Activated B cell treated with CpG ODN at 0.5 μM for 24 hours (primary cell): ENCODE results near the gene STIM1. TPM values are rescaled to one million over a fixed set of nuclear protein-coding genes. Genes with fewer than 3 reads are reported as not detected.

Experiments used
- ATAC-seq: fragments of 200-7000 bp; cut with Tn5 transposase; one replicate; pipeline ENCODE4 v1.10.0; 2021; ENCODE audit warnings: low read depth, mild to moderate bottlenecking, moderate library complexity
- CTCF ChIA-PET: fragments of 350-600 bp; sonication (Branson Sonifier 250); formaldehyde crosslinking; loops from one replicate; lab custom pipeline; 2021; ENCODE audit warnings: antibody characterized with exemption; lab: Charles Lee
- POLR2A ChIA-PET: fragments of 350-600 bp; sonication (Branson Sonifier 250); formaldehyde crosslinking; loops from one replicate; lab custom pipeline; 2021; ENCODE audit warnings: antibody characterized with exemption; lab: Charles Lee
- DNase-seq: peaks from one replicate; pipeline ENCODE4 v3.0.0; 2022
- H3K27ac Mint-ChIP-seq: one replicate; pipeline ENCODE4 v1.8.0; 2020; ENCODE audit warnings: mixed read lengths
- H3K27me3 Mint-ChIP-seq: one replicate; pipeline ENCODE4 v1.8.0; 2021; ENCODE audit warnings: mixed read lengths
- H3K36me3 Mint-ChIP-seq: one replicate; pipeline ENCODE4 v1.8.0; 2021; ENCODE audit warnings: low read depth, mixed read lengths
- H3K4me1 Mint-ChIP-seq: one replicate; pipeline ENCODE4 v1.8.0; 2021; ENCODE audit warnings: mixed read lengths
- H3K4me3 Mint-ChIP-seq: one replicate; pipeline ENCODE4 v1.8.0; 2020; ENCODE audit warnings: mild to moderate bottlenecking, mixed read lengths
- H3K9me3 Mint-ChIP-seq: one replicate; pipeline ENCODE4 v1.8.0; 2020; ENCODE audit warnings: mixed read lengths
- CTCF ChIP-seq: fragments of 200-600 bp; IDR thresholded peaks from one replicate; pipeline ENCODE4 v1.8.0; 2022; ENCODE audit warnings: antibody characterized with exemption, mild to moderate bottlenecking
- intact Hi-C: fragments of 100-400 bp; cut with micrococcal nuclease; formaldehyde crosslinking; loops from one replicate; pipeline ENCODE4 v1.15.1; 2024
- total RNA-seq: library from RNA; stranded (reverse); gene quantifications from 2 replicates; pipeline ENCODE4 v1.2.3, GENCODE V29; 2022

The STIM1 gene
- total RNA-seq, 1 donor from 2014 or later: 38.4 TPM

GRCh38 chr11:4071914-4072313 lies 216.4 kb downstream of the STIM1 start:
- H3K27ac Mint-ChIP-seq: peak overlapping the region; percentile 69
- POLR2A ChIA-PET: interaction anchor here (1.3 to 3.6 kb wide), 5 partner anchors 14 to 231 kb away, joined by 3 to 37 read pairs (median 21); partner anchors contain the start of genes RHOG and STIM1
- intact Hi-C loops: loop anchor here (1.0 to 5.0 kb wide), 8 partner anchors 14 to 617 kb away; partner anchors contain the start of gene RHOG

GRCh38 chr11:4072668-4073285 lies 217.3 kb downstream of the STIM1 start:
- intact Hi-C loops: loop anchor here (1.0 to 5.0 kb wide), 8 partner anchors 14 to 618 kb away; partner anchors contain the start of gene RHOG
- ChIA-PET CTCF (interaction anchor here (0.7 to 14.1 kb wide), 48 partner anchors 9 to 370 kb away, joined by 3 to 526 read pairs (median 5); partner anchors contain the start of genes PGAP2, RHOG, RRM1 and STIM1), POLR2A (interaction anchor here (0.5 to 3.6 kb wide), 8 partner anchors 15 to 231 kb away, joined by 3 to 37 read pairs (median 5); partner anchors contain the start of genes RHOG and STIM1)
- Mint-ChIP-seq H3K4me1 (peaks cover 18% of the 10 kb centered on the region), H3K27me3 (no peaks in the 10 kb centered on the region), H3K27ac (peak overlapping the region; percentile 77), H3K9me3 (no peaks in the 10 kb centered on the region), H3K4me3 (no peak overlapping the region), H3K36me3 (peaks cover 39% of the 10 kb centered on the region)
- TF ChIP-seq CTCF: no peak
- no peak for DNase-seq
- peak; percentile 79 for ATAC-seq

More at GRCh38 chr11:4071914-4072313, 216.4 kb downstream of the STIM1 start:
- H3K9me3 Mint-ChIP-seq: no peaks in the 10 kb centered on the region
- DNase-seq (no peak), ATAC-seq (no peak)
- peaks cover 36% of the 10 kb centered on the region for H3K36me3 Mint-ChIP-seq
- H3K4me3 Mint-ChIP-seq: no peak overlapping the region
- H3K27me3 Mint-ChIP-seq: no peaks in the 10 kb centered on the region
- CTCF ChIA-PET: interaction anchor here (0.7 to 14.1 kb wide), 38 partner anchors 8 to 369 kb away, joined by 3 to 526 read pairs (median 6); partner anchors contain the start of genes PGAP2, RHOG, RRM1 and STIM1
- TF ChIP-seq CTCF: no peak
- peaks cover 25% of the 10 kb centered on the region for H3K4me1 Mint-ChIP-seq

- POLR2A ChIA-PET: interaction anchor here (0.6 to 3.6 kb wide), 5 partner anchors 219 to 293 kb away, joined by 3 to 37 read pairs (median 18); partner anchors contain the start of gene STIM1
- Mint-ChIP-seq H3K36me3 (peaks cover 42% of the 10 kb centered on the region), H3K27ac (no peak overlapping the region), H3K4me3 (no peak overlapping the region), H3K9me3 (no peaks in the 10 kb centered on the region), H3K4me1 (peaks cover 8% of the 10 kb centered on the region), H3K27me3 (no peaks in the 10 kb centered on the region)
- TF ChIP-seq CTCF: no peak
- DNase-seq (no peak), ATAC-seq (no peak)
- intact Hi-C loops: loop anchor here (5.0 kb wide), 1 partner anchor 92 kb away; no protein-coding TSS in a partner anchor
- CTCF ChIA-PET: interaction anchor here (0.7 to 14.1 kb wide), 8 partner anchors 8 to 289 kb away, joined by 3 to 526 read pairs (median 17); partner anchors contain the start of genes PGAP2, RHOG and STIM1
Observed at GRCh38 chr11:4074266-4074665, 218.8 kb downstream of the STIM1 start.

- peaks cover 5% of the 10 kb centered on the region for H3K4me1 Mint-ChIP-seq
- no peak overlapping the region for H3K4me3 Mint-ChIP-seq
- POLR2A ChIA-PET: interaction anchor here (0.9 kb wide), 1 partner anchor 235 kb away, joined by 7 read pairs; no protein-coding TSS in a partner anchor
- CTCF ChIA-PET: no interaction called here
- ATAC-seq (no peak), DNase-seq (no peak)
- H3K27me3 Mint-ChIP-seq: no peaks in the 10 kb centered on the region
- H3K36me3 Mint-ChIP-seq: peaks cover 46% of the 10 kb centered on the region
- no peak overlapping the region for H3K27ac Mint-ChIP-seq
- no peaks in the 10 kb centered on the region for H3K9me3 Mint-ChIP-seq
- intact Hi-C loops: no loop called here
- TF ChIP-seq CTCF: no peak
Observed at GRCh38 chr11:4076774-4077173, 221.3 kb downstream of the STIM1 start.

- Mint-ChIP-seq H3K36me3 (peaks cover 68% of the 10 kb centered on the region), H3K9me3 (no peaks in the 10 kb centered on the region), H3K4me3 (no peak overlapping the region), H3K27ac (no peak overlapping the region), H3K27me3 (no peaks in the 10 kb centered on the region), H3K4me1 (peaks cover 5% of the 10 kb centered on the region)
- CTCF ChIA-PET: interaction anchor here (1.8 to 2.4 kb wide), 2 partner anchors 10 to 229 kb away, joined by 6 to 13 read pairs; no protein-coding TSS in a partner anchor
- no peak for ATAC-seq
- intact Hi-C loops: no loop called here
- TF ChIP-seq CTCF: no peak
- POLR2A ChIA-PET: no interaction called here
- no peak for DNase-seq
Observed at GRCh38 chr11:4083198-4083597, 227.7 kb downstream of the STIM1 start.
